IMR-90 (cell line): Measurements from ENCODE around the gene DGKH.

Experiments
- CTCF ChIP-seq: conservative IDR thresholded peaks from 2 replicates; pipeline ENCODE4 v1.5.1; 2012; ENCODE audit warnings: mild to moderate bottlenecking, low read depth, low read length, improper control_type of control experiment
- RFX5 ChIP-seq: IDR thresholded peaks from 2 replicates; pipeline ENCODE4 v1.8.0; 2012; ENCODE audit warnings: low read depth, mild to moderate bottlenecking, low read length, moderate library complexity
- USF2 ChIP-seq: fragments of 150-350 bp; IDR thresholded peaks from 2 replicates; pipeline ENCODE4 v1.6.1; 2017; ENCODE audit warnings: mild to moderate bottlenecking, antibody characterized with exemption, low read length, low read depth

DNA sequence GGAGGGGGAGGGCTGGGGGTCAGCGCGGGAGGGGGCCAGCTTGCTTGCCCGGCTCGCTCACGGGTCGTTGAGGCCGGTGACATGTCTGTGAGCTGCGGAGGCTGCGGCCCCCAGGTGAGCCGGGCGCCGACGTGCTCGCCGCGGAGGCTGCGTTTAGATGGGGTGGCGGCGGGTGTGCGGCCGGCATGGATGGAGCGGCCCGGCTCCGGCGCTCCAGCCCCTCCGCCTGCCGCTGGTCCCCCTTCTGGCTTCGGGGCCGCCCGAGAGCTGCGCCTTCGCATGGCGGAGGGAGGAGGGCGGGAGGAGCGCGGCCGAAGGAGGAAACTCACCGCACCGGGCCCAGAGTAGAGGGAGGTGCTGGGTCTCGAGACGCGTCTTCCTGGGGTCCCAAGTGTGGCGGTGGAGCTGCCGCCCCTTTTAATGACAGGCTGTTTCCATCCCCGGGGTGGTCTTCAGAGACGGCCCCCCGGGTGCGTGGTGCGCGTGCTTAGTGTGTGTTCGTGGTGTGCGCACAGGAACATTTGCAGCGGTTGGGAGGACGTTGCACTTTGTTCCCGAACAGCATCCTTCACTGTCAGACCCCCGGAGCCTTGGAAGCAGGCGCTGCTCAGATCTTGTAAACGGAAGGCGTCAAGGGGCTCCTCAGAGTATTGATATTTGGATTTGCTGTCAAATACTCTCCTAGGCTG, 223.8 kb downstream of the DGKH start, which contains the start of gene AKAP11:
- TF ChIP-seq RFX5, result no peak
- no peak for TF ChIP-seq CTCF
- no peak for TF ChIP-seq USF2
